Smooth muscle cell of trachea (primary cell): ENCODE data around the gene ETV2. TPM values are rescaled to one million over a fixed set of nuclear protein-coding genes. Genes with fewer than 3 reads are reported as not detected.

Source experiments
- total RNA-seq: library from RNA; depleted of rRNA; stranded (reverse); fragments of >200 nt; gene quantifications from 2 replicates; pipeline ENCODE4 v1.2.1, GENCODE V29; 2014

The ETV2 gene, protein sequence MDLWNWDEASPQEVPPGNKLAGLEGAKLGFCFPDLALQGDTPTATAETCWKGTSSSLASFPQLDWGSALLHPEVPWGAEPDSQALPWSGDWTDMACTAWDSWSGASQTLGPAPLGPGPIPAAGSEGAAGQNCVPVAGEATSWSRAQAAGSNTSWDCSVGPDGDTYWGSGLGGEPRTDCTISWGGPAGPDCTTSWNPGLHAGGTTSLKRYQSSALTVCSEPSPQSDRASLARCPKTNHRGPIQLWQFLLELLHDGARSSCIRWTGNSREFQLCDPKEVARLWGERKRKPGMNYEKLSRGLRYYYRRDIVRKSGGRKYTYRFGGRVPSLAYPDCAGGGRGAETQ
- total RNA-seq = 0.17 and 0.44 TPM in 2 replicates

GRCh38 chr19:35641515-35642151 lies at the start of gene ETV2:
TSS of gene ETV2 (plus strand) at chr19:35641745. CDS start at chr19:35642461, 716 bp downstream.

DNA sequence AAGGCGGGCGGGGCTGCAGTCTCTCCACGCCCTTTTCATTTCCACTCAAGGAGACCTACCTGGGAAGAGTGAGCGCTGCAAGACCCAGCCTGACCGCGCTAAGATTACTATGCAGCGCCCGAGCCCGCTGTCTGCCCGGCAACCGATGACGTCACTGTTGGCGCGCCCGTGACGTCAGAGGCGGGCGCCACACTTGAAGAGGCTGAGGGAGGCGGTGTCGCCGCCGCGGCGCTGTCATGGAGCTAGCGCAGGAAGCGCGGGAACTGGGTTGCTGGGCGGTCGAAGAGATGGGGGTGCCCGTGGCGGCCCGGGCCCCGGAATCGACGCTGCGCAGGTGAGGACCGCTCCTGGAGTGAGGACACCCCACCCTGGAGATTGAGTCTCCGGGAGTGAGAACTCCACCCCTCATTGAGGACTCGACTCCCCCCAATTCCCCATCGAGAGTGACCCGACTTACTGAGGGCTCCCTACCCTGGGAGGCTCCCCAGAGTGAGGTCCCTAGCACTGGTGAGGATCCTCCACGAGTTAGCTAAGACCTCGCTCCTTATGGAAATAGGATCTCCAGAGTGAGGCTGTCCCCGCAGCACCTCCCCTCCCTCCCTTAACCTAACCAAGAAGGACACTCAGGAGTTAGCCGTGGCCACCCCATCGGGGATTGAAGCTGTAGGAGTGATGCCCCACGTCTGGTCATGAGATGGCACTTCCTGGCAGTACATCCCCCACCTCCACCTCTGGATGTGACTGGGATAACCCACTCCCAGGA lies 28.8 kb upstream of the ETV2 start, which contains the start of gene HAUS5:
Gene HAUS5, plus strand, starts transcription at position 177 of the 763 bp plus-strand sequence. Its CDS starts 60 bp downstream, at position 237.

DNA sequence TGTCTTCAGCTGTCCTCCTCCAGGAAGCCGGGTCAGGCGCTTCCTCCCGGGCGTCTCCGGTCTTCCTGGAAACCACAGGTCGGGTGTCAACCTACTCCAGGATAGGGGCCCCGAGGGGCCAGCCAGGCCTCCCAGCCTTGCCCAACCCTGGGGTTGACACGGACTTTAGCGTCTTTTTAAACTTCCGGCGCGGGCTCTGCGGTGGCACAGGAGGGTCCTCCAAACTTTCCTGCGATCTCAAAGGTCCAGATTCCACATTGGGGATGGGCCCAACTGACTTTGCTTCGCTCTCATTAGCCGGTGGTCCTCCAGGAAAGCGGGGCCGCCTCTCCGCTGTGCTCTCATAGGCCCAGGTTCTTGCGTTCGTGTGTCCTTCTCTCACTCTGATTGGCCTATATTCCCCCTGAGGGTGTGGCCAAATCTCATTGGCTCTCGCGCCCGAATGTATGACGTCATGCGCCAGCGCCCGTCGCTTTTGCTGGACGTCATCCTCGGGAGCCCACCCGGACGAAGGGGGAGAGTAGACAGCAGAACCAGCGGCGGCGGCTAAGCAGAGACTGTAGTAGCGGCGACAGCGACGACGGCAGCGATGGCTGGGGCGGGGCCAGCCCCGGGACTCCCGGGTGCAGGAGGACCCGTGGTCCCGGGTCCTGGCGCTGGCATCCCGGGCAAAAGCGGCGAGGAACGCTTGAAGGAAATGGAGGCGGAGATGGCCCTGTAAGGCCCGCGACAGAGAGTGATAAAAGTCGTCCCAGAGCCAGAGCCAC lies 12.8 kb upstream of the ETV2 start, which contains the start of gene RBM42:
Gene RBM42, plus strand, starts transcription at position 472 of the 767 bp plus-strand sequence. Its CDS starts 118 bp downstream, at position 590.

DNA sequence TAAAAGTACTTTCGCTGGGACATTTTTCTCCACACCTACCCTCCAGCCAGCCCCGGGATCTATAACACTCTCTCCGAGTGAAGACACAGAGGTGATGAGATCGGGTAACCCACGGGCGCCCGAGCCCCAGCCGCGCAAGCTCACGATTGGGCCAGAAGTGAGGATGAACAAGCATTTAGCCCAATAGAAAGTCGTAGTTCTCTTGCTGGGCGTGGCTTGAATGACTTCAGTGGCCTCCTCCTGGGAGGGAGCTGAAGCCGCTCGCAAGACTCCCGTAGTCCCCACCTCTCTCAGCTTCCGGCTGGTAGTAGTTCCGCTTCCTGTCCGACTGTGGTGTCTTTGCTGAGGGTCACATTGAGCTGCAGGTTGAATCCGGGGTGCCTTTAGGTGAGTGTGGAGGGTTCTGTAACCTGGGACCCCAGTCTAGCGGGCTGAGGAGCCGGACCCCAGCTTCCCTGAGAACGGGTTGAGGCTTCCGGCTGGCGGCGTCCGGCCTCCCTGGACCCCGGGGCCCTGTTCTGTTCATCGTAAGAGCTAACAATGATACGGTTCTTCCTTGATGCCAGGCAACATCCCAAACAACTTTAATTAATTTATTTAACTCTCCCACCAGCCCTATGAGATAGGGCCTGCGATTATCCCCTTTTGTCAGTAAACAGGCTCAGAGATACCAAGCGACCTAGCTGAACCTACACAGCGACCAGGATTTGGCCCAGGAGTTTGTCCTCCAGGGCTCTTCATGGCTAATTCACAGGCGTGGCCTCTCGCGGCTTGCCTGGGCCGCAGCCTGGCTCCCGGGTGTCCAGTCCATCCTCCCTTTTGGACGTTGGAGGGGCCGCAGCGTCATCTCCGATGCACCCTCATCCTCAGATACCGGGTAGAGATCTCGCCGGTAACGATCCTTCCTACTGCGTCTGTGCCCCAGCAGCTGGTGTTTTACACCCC lies 6.7 kb downstream of the ETV2 start, which contains the start of gene COX6B1:
Gene COX6B1, plus strand, starts transcription at position 307 of the 945 bp plus-strand sequence. CDS start 2,921 bp downstream, outside the sequence.

GRCh38 chr19:35666251-35666913 lies 24.8 kb downstream of the ETV2 start, which contains the start of gene UPK1A:
TSS of gene UPK1A (plus strand) at chr19:35666517. CDS start at chr19:35666813, 296 bp downstream.

Other genes with a start within 250 kb of the ETV2 start
- not detected in 2 replicates for gene FFAR2, start 193.5 kb upstream of the ETV2 start, total RNA-seq
- not detected in 2 replicates for gene KRTDAP, start 151.3 kb upstream of the ETV2 start, total RNA-seq
- gene DMKN, start 128.1 kb upstream of the ETV2 start, total RNA-seq = 6.4 and 13.6 TPM in 2 replicates
- gene SBSN, start 113.4 kb upstream of the ETV2 start, total RNA-seq = 2.9 and 10.6 TPM in 2 replicates
- 0.17 TPM in 1 of 2 replicates, not detected in the other for gene GAPDHS, start 108.3 kb upstream of the ETV2 start, total RNA-seq
- 56.6 and 103 TPM in 2 replicates for gene TMEM147, start 96.1 kb upstream of the ETV2 start, total RNA-seq
- gene ATP4A, start 78.1 kb upstream of the ETV2 start, total RNA-seq = not detected in 2 replicates
- not detected in 2 replicates for gene PMIS2, start 55.6 kb upstream of the ETV2 start, total RNA-seq
- 6.6 and 12.2 TPM in 2 replicates for gene HAUS5, start 29.0 kb upstream of the ETV2 start, total RNA-seq
- gene RBM42, start 12.7 kb upstream of the ETV2 start, total RNA-seq = 53.3 and 62.4 TPM in 2 replicates
- gene COX6B1, start 6.6 kb downstream of the ETV2 start, total RNA-seq = 225 and 365 TPM in 2 replicates
- gene UPK1A, start 24.8 kb downstream of the ETV2 start, total RNA-seq = not detected in 2 replicates
- gene ZBTB32, start 62.8 kb downstream of the ETV2 start, total RNA-seq = not detected in 2 replicates
- gene KMT2B, start 76.3 kb downstream of the ETV2 start, total RNA-seq = 9.8 and 10.9 TPM in 2 replicates
- gene IGFLR1, start 100.7 kb downstream of the ETV2 start, total RNA-seq = 0.29 and 1.2 TPM in 2 replicates
- 4.6 and 7.3 TPM in 2 replicates for gene U2AF1L4, start 103.7 kb downstream of the ETV2 start, total RNA-seq
- 18.4 and 20.2 TPM in 2 replicates for gene PSENEN, start 103.9 kb downstream of the ETV2 start, total RNA-seq
- 8.0 and 18.5 TPM in 2 replicates for gene LIN37, start 106.8 kb downstream of the ETV2 start, total RNA-seq
- gene HSPB6, start 115.3 kb downstream of the ETV2 start, total RNA-seq = 125 and 302 TPM in 2 replicates
- gene PROSER3, start 116.4 kb downstream of the ETV2 start, total RNA-seq = 6.1 and 9.9 TPM in 2 replicates
- gene ARHGAP33, start 133.8 kb downstream of the ETV2 start, total RNA-seq = 5.6 and 10.0 TPM in 2 replicates
- not detected in 2 replicates for gene PRODH2, start 171.1 kb downstream of the ETV2 start, total RNA-seq
- gene NPHS1, start 210.8 kb downstream of the ETV2 start, total RNA-seq = not detected in 2 replicates
- not detected in 2 replicates for gene KIRREL2, start 215.2 kb downstream of the ETV2 start, total RNA-seq
- gene APLP1, start 226.8 kb downstream of the ETV2 start, total RNA-seq = 5.1 and 11.7 TPM in 2 replicates